ENCODE data around the gene LRMDA. TPM values are rescaled to one million over a fixed set of nuclear protein-coding genes. Genes with fewer than 3 reads are reported as not detected.

LRMDA gene
- total RNA-seq, 2 experiments from 2014 or later, result not detected

GRCh38 chr10:75407224-75407712, 24.2 kb upstream of the LRMDA start:
- no peak for TF ChIP-seq CTCF (IDR thresholded peaks at IDR 0.05)
- Mint-ChIP-seq H3K36me3 (ENCODE audit: low read depth) (no peaks in the 10 kb centered on the region), H3K27ac (no peak overlapping the region), H3K4me1 (ENCODE audit: low read depth) (peaks cover 47% of the 10 kb centered on the region), H3K27me3 (peaks cover 82% of the 10 kb centered on the region), H3K9me3 (no peaks in the 10 kb centered on the region), H3K4me3 (peak overlapping the region; percentile 78)
- Histone ChIP-seq H3K9me3 (ENCODE audit: control insufficient read depth in 1 of 2, insufficient read depth in 1 of 2, low read length in 2 of 2) (peaks cover 0 to 46% of the 10 kb centered on the region in 2 experiments), H3K27me3 (ENCODE audit: control insufficient read depth in 1 of 2, insufficient read depth in 2 of 2, low read length in 2 of 2) (peaks cover 74 to 92% of the 10 kb centered on the region in 2 experiments), H3K4me3 (ENCODE audit: low read length) (peak overlapping the region; percentile 22), H3K4me1 (ENCODE audit: insufficient read depth, low read length) (peaks cover 49% of the 10 kb centered on the region), H3K27ac (ENCODE audit: low read depth in 1 of 2, low read length in 2 of 2) (no peak overlapping the region), H3K36me3 (ENCODE audit: insufficient read depth, low read length) (no peaks in the 10 kb centered on the region)
- intact Hi-C loops (cut with DNase I, micrococcal nuclease), result loop anchor here (10.0 kb wide), 2 partner anchors 1578 to 1708 kb away; no protein-coding TSS in a partner anchor
- DNase-seq (no peak), ATAC-seq (ENCODE audit: poor library complexity) (no peak)
- CTCF ChIA-PET, result no interaction called here
- POLR2A ChIA-PET, result no interaction called here

- Histone ChIP-seq H3K36me3 (ENCODE audit: insufficient read depth, low read length) (no peaks in the 10 kb centered on the region), H3K4me3 (ENCODE audit: low read length) (peak overlapping the region; percentile 54), H3K4me1 (ENCODE audit: insufficient read depth, low read length) (peaks cover 43% of the 10 kb centered on the region), H3K9me3 (ENCODE audit: control insufficient read depth in 1 of 2, insufficient read depth in 1 of 2, low read length in 2 of 2) (peaks cover 0 to 44% of the 10 kb centered on the region in 2 experiments), H3K27ac (ENCODE audit: low read depth in 1 of 2, low read length in 2 of 2) (no peak overlapping the region), H3K27me3 (ENCODE audit: control insufficient read depth in 1 of 2, insufficient read depth in 2 of 2, low read length in 2 of 2) (peaks cover 69 to 91% of the 10 kb centered on the region in 2 experiments)
- DNase-seq (no peak), ATAC-seq (ENCODE audit: poor library complexity) (no peak)
- H3K36me3 Mint-ChIP-seq (ENCODE audit: low read depth), result no peaks in the 10 kb centered on the region
- TF ChIP-seq CTCF (IDR thresholded peaks at IDR 0.05), result no peak
- no peaks in the 10 kb centered on the region for H3K9me3 Mint-ChIP-seq
- peaks cover 82% of the 10 kb centered on the region for H3K27me3 Mint-ChIP-seq
- ChIA-PET CTCF (no interaction called here), POLR2A (no interaction called here)
- peaks cover 41% of the 10 kb centered on the region for H3K4me1 Mint-ChIP-seq (ENCODE audit: low read depth)
- H3K4me3 Mint-ChIP-seq, result peak overlapping the region; percentile 78
- H3K27ac Mint-ChIP-seq, result no peak overlapping the region
- intact Hi-C loops (cut with DNase I, micrococcal nuclease), result loop anchor here (10.0 kb wide), 2 partner anchors 1577 to 1707 kb away; no protein-coding TSS in a partner anchor
Observed at GRCh38 chr10:75407713-75408508, 23.5 kb upstream of the LRMDA start.

- H3K4me1 ChIP-seq (ENCODE audit: insufficient read depth, low read length), result peaks cover 37% of the 10 kb centered on the region
- intact Hi-C loops (cut with DNase I, micrococcal nuclease), result loop anchor here (10.0 kb wide), 2 partner anchors 1576 to 1706 kb away; no protein-coding TSS in a partner anchor
Observed at GRCh38 chr10:75408509-75408875, 22.9 kb upstream of the LRMDA start.

More at GRCh38 chr10:75408509-75408875, 22.9 kb upstream of the LRMDA start:
- Mint-ChIP-seq H3K27me3 (peaks cover 82% of the 10 kb centered on the region), H3K9me3 (no peaks in the 10 kb centered on the region), H3K36me3 (ENCODE audit: low read depth) (no peaks in the 10 kb centered on the region), H3K4me1 (ENCODE audit: low read depth) (peaks cover 35% of the 10 kb centered on the region), H3K4me3 (peak overlapping the region; percentile 73), H3K27ac (no peak overlapping the region)
- H3K9me3 ChIP-seq (ENCODE audit: control insufficient read depth in 1 of 2, insufficient read depth in 1 of 2, low read length in 2 of 2), result peaks cover 0 to 39% of the 10 kb centered on the region in 2 experiments
- DNase-seq, result no peak
- no peaks in the 10 kb centered on the region for H3K36me3 ChIP-seq (ENCODE audit: insufficient read depth, low read length)
- ChIA-PET CTCF (no interaction called here), POLR2A (no interaction called here)
- no peak for TF ChIP-seq CTCF (IDR thresholded peaks at IDR 0.05)
- no peak for ATAC-seq (ENCODE audit: poor library complexity)
- H3K4me3 ChIP-seq (ENCODE audit: low read length), result peak overlapping the region; percentile 54
- peaks cover 63 to 85% of the 10 kb centered on the region in 2 experiments for H3K27me3 ChIP-seq (ENCODE audit: control insufficient read depth in 1 of 2, insufficient read depth in 2 of 2, low read length in 2 of 2)
- H3K27ac ChIP-seq (ENCODE audit: low read depth in 1 of 2, low read length in 2 of 2), result no peak overlapping the region
